Tibial nerve (tissue), 4 donors: ENCODE data around the gene PIGX. TPM values are rescaled to one million over a fixed set of nuclear protein-coding genes. Genes with fewer than 3 reads are reported as not detected.

Experiments used
- DNase-seq, 2 donors: peaks; one replicate each; pipeline ENCODE4 v3.0.0-alpha.2; 2019; ENCODE audit warnings: low spot score in 2 of 2
- H3K27ac ChIP-seq, 4 donors: fragments of 200-600 bp; sonication (generic) in 3 of 4; one replicate each; pipeline ENCODE4 v1.5.1; 2017 to 2019; ENCODE audit warnings: mild to moderate bottlenecking in 1 of 4
- H3K27me3 ChIP-seq, 2 donors: fragments of 200-600 bp; sonication (generic) in 1 of 2; one replicate each; pipeline versions ENCODE4 v1.5.1 to v1.6.0; 2017 to 2019
- H3K36me3 ChIP-seq, 3 donors: fragments of 200-600 bp; sonication (generic); one replicate each; pipeline ENCODE4 v1.5.1; 2018 to 2019
- H3K4me1 ChIP-seq, 4 donors: fragments of 200-600 bp; sonication (generic) in 3 of 4; one replicate each; pipeline ENCODE4 v1.5.1; 2017 to 2019
- H3K4me3 ChIP-seq, 4 donors: fragments of 200-600 bp; sonication (generic) in 3 of 4; one replicate each; pipeline ENCODE4 v1.5.1; 2017 to 2019; ENCODE audit warnings: mild to moderate bottlenecking in 1 of 4, moderate library complexity in 1 of 4
- H3K9me3 ChIP-seq, 4 donors: fragments of 200-600 bp; sonication (generic) in 3 of 4; one replicate each; pipeline ENCODE4 v1.5.1; 2017 to 2019
- CTCF ChIP-seq, 5 experiments: fragments of 200-600 bp in 3 of 5; fragments of 450-650 bp in 2 of 5; sonication (generic) in 3 of 5; IDR thresholded peaks; one replicate each; pipeline ENCODE4 v1.5.1; 2016 to 2019; ENCODE audit warnings: antibody characterized with exemption in 5 of 5, mild to moderate bottlenecking in 3 of 5, moderate library complexity in 2 of 5
- EP300 ChIP-seq, 2 donors: sonication (generic); formaldehyde crosslinking; IDR thresholded peaks; one replicate each; pipeline ENCODE4 v1.6.1; 2017; ENCODE audit warnings: antibody characterized with exemption in 2 of 2, mild to moderate bottlenecking in 1 of 2
- POLR2A ChIP-seq, 2 donors: fragments of 450-650 bp; IDR thresholded peaks; one replicate each; pipeline ENCODE4 v1.6.1; 2017; ENCODE audit warnings: antibody characterized with exemption in 2 of 2, mild to moderate bottlenecking in 2 of 2, moderate library complexity in 2 of 2
- WGBS, 2 donors: methylation state at CpG; one replicate each; pipeline ENCODE4 v1.1.5; 2018; 5-methylcytosine and 5-hydroxymethylcytosine counted together
- total RNA-seq, 4 donors: library from RNA; depleted of rRNA; stranded (reverse); fragments of >200 nt; gene quantifications; one replicate each; pipeline ENCODE4 v1.1.0, GENCODE V29; 2016

Gene PIGX
- total RNA-seq, 4 donors from 2014 or later: 28.8 to 57.9 (median 33.7) TPM

GRCh38 chr3:196753201-196753600 is 41.0 kb downstream of the PIGX start:
- Histone ChIP-seq H3K36me3 (peaks cover 0 to 23% (median 0%) of the 10 kb centered on the region in 3 donors), H3K27ac (no peak overlapping the region), H3K4me3 (no peak overlapping the region), H3K27me3 (no peaks in the 10 kb centered on the region), H3K4me1 (peaks cover 0 to 26% (median 4%) of the 10 kb centered on the region in 4 donors), H3K9me3 (peaks cover 0 to 11% (median 0%) of the 10 kb centered on the region in 4 donors)
- 94 to 95% methylated on average over 8 of the region's 8 CpGs for WGBS, 2 donors
- no peak for DNase-seq
- TF ChIP-seq EP300 (IDR thresholded peaks at IDR 0.05) (no peak), CTCF (IDR thresholded peaks at IDR 0.05) (no peak), POLR2A (IDR thresholded peaks at IDR 0.05) (no peak)

GRCh38 chr3:196754091-196754981 is 42.2 kb downstream of the PIGX start:
- Histone ChIP-seq H3K27me3 (no peaks in the 10 kb centered on the region), H3K4me1 (peaks cover 0 to 30% (median 6%) of the 10 kb centered on the region in 4 donors), H3K27ac (peak overlapping the region in 1 of 4 donors; percentile 9), H3K4me3 (no peak overlapping the region), H3K36me3 (peaks cover 0 to 19% (median 0%) of the 10 kb centered on the region in 3 donors), H3K9me3 (peaks cover 0 to 11% (median 0%) of the 10 kb centered on the region in 4 donors)
- 69 to 74% methylated on average over 9 of the region's 9 CpGs for WGBS, 2 donors
- no peak for TF ChIP-seq EP300 (IDR thresholded peaks at IDR 0.05)
- TF ChIP-seq POLR2A (IDR thresholded peaks at IDR 0.05): no peak
- TF ChIP-seq CTCF (IDR thresholded peaks at IDR 0.05): no peak
- DNase-seq: no peak

GRCh38 chr3:196756732-196757131 is 44.6 kb downstream of the PIGX start:
- peaks cover 0 to 11% (median 0%) of the 10 kb centered on the region in 4 donors for H3K9me3 ChIP-seq
- H3K4me1 ChIP-seq: peaks cover 0 to 35% (median 6%) of the 10 kb centered on the region in 4 donors
- WGBS, 2 donors: 89 to 98% methylated on average over 4 of the region's 4 CpGs
- H3K27ac ChIP-seq: no peak overlapping the region
- H3K4me3 ChIP-seq: no peak overlapping the region
- TF ChIP-seq CTCF (IDR thresholded peaks at IDR 0.05) (no peak), EP300 (IDR thresholded peaks at IDR 0.05) (no peak), POLR2A (IDR thresholded peaks at IDR 0.05) (no peak)
- DNase-seq: no peak
- peaks cover 0 to 19% (median 0%) of the 10 kb centered on the region in 3 donors for H3K36me3 ChIP-seq
- no peaks in the 10 kb centered on the region for H3K27me3 ChIP-seq

GRCh38 chr3:196757876-196758739 is 45.9 kb downstream of the PIGX start:
- no peak for DNase-seq
- no peaks in the 10 kb centered on the region for H3K27me3 ChIP-seq
- peaks cover 0 to 35% (median 6%) of the 10 kb centered on the region in 4 donors for H3K4me1 ChIP-seq
- 83 to 89% methylated on average over 9 of the region's 9 CpGs for WGBS, 2 donors
- no peak for TF ChIP-seq POLR2A (IDR thresholded peaks at IDR 0.05)
- TF ChIP-seq CTCF (IDR thresholded peaks at IDR 0.05): no peak
- TF ChIP-seq EP300 (IDR thresholded peaks at IDR 0.05): no peak
- peaks cover 0 to 11% (median 0%) of the 10 kb centered on the region in 4 donors for H3K9me3 ChIP-seq
- peak overlapping the region in 2 of 4 donors; percentile 29 to 74 for H3K27ac ChIP-seq
- H3K36me3 ChIP-seq: peaks cover 0 to 18% (median 0%) of the 10 kb centered on the region in 3 donors
- no peak overlapping the region for H3K4me3 ChIP-seq
